ENCODE results near the gene PAQR7.

Gene PAQR7

GRCh38 chr1:25814549-25815087 lies 60.9 kb downstream of the PAQR7 start:
- no peak for DNase-seq

GRCh38 chr1:25813734-25814471 lies 61.6 kb downstream of the PAQR7 start:
- DNase-seq: no peak

- no peak for DNase-seq
These were observed 62.3 kb downstream of the PAQR7 start for GRCh38 chr1:25813071-25813733.

Data from NCI-H510A treated with DMSO at 0.1 percent for 48 hours (cell line).